H1 (cell line): ENCODE data around the gene RTEL1. TPM values are rescaled to one million over a fixed set of nuclear protein-coding genes. Genes with fewer than 3 reads are reported as not detected.

Experiments used
- CTCF ChIA-PET: fragments of 300-600 bp; sonication (Branson Sonifier 250); formaldehyde crosslinking; loops from one replicate; lab custom pipeline; 2021; ENCODE audit not compliant: partially characterized antibody; lab: Charles Lee
- POLR2A ChIA-PET: fragments of 300-600 bp; sonication (Branson Sonifier 250); formaldehyde crosslinking; loops from one replicate; lab custom pipeline; 2021; ENCODE audit warnings: inconsistent platforms; ENCODE audit not compliant: partially characterized antibody; lab: Charles Lee
- DNase-seq, 2 experiments: peaks; one replicate each; pipeline versions ENCODE4 v3.0.0 to v3.0.0-alpha.2; 2010 to 2022; ENCODE audit warnings: low spot score in 2 of 2, low read depth in 1 of 2, mixed read lengths in 1 of 2
- FAIRE-seq: peaks from 2 replicates; lab custom pipeline; 2011; peaks lifted over from hg19 to GRCh38; lab: Jason Lieb, UNC
- H2AFZ ChIP-seq: 2 replicates; pipeline ENCODE4 v1.8.1; 2012; ENCODE audit warnings: low read length, inconsistent platforms
- H2AK5ac ChIP-seq: 2 replicates; pipeline ENCODE4 v1.6.1; 2013; ENCODE audit warnings: low read depth, low read length
- H2BK120ac ChIP-seq: replicated peaks from 2 replicates; pipeline ENCODE3; 2013; ENCODE audit warnings: low read depth, low read length, inconsistent platforms
- H2BK12ac ChIP-seq: 2 replicates; pipeline ENCODE4 v1.6.1; 2013; ENCODE audit warnings: low read depth, low read length
- H2BK15ac ChIP-seq: 2 replicates; pipeline ENCODE4 v1.6.1; 2013; ENCODE audit warnings: low read length
- H2BK20ac ChIP-seq: 2 replicates; pipeline ENCODE4 v1.6.1; 2013; ENCODE audit warnings: low read length
- H2BK5ac ChIP-seq: 2 replicates; pipeline ENCODE4 v1.6.1; 2013; ENCODE audit warnings: low read depth, low read length
- H3K14ac ChIP-seq: 2 replicates; pipeline ENCODE4 v1.6.1; 2013; ENCODE audit warnings: inconsistent platforms; ENCODE audit not compliant: insufficient read length
- H3K18ac ChIP-seq: 2 replicates; pipeline ENCODE4 v1.6.1; 2013; ENCODE audit warnings: low read length; ENCODE audit errors: extremely low read depth
- H3K23ac ChIP-seq: 2 replicates; pipeline ENCODE4 v1.6.1; 2013; ENCODE audit warnings: inconsistent platforms; ENCODE audit not compliant: insufficient read length
- H3K23me2 ChIP-seq: 2 replicates; pipeline ENCODE4 v1.6.1; 2013; ENCODE audit warnings: low read depth, low read length
- H3K27ac ChIP-seq: 2 replicates; pipeline ENCODE4 v1.6.1; 2011; ENCODE audit warnings: low read depth, low read length, inconsistent platforms
- H3K27me3 ChIP-seq, 4 experiments: replicated peaks in 1 of 4; 1 replicate in 1 of 4; 2 replicates in 3 of 4; pipeline versions ENCODE4 v1.6.1 to v1.8.1; 2011 to 2013; ENCODE audit warnings: low read length in 3 of 4, mild to moderate bottlenecking in 3 of 4, inconsistent platforms in 2 of 4, mixed read lengths in 2 of 4, moderate library complexity in 1 of 4; ENCODE audit not compliant: control insufficient read depth in 3 of 4, insufficient read depth in 3 of 4; ENCODE audit errors: extremely low read depth in 1 of 4
- H3K36me3 ChIP-seq, 4 experiments: 2 replicates each; pipeline versions ENCODE4 v1.6.1 to v1.8.1; 2011 to 2013; ENCODE audit warnings: mild to moderate bottlenecking in 4 of 4, low read length in 3 of 4, moderate library complexity in 2 of 4, control low read depth in 1 of 4, inconsistent platforms in 1 of 4; ENCODE audit not compliant: insufficient read depth in 4 of 4, control insufficient read depth in 2 of 4
- H3K4ac ChIP-seq: replicated peaks from 2 replicates; pipeline ENCODE3; 2013; ENCODE audit warnings: low read length, low read depth, mixed read lengths, inconsistent platforms; ENCODE audit not compliant: insufficient read length
- H3K4me1 ChIP-seq, 4 experiments: replicated peaks in 1 of 4; 1 replicate in 1 of 4; 2 replicates in 3 of 4; pipeline versions ENCODE4 v1.6.1 to v1.8.1; 2011 to 2013; ENCODE audit warnings: low read length in 3 of 4, inconsistent platforms in 2 of 4, mixed read lengths in 1 of 4; ENCODE audit not compliant: insufficient read depth in 4 of 4, control insufficient read depth in 3 of 4
- H3K4me2 ChIP-seq, 2 experiments: 2 replicates each; pipeline versions ENCODE4 v1.6.1 to v1.8.1; 2011 to 2013; ENCODE audit warnings: low read depth in 2 of 2, low read length in 2 of 2, control low read depth in 1 of 2, inconsistent platforms in 1 of 2, mild to moderate bottlenecking in 1 of 2; ENCODE audit not compliant: insufficient read depth in 1 of 2
- H3K4me3 ChIP-seq, 4 experiments: fragments of 200-600, 300-600 bp in 1 of 4; sonication (generic), shearing (Covaris generic), sonication (Bioruptor Twin) in 1 of 4; 2 replicates each; pipeline versions ENCODE4 v1.5.1 to v1.8.1; 2011 to 2016; ENCODE audit warnings: low read length in 4 of 4, low read depth in 3 of 4, control low read depth in 2 of 4, inconsistent platforms in 2 of 4, mild to moderate bottlenecking in 2 of 4, mixed read lengths in 1 of 4, moderate library complexity in 1 of 4; ENCODE audit not compliant: insufficient read depth in 2 of 4; ENCODE audit errors: extremely low read depth in 1 of 4
- H3K56ac ChIP-seq: replicated peaks from 2 replicates; pipeline ENCODE3; 2013; ENCODE audit warnings: low read depth, mild to moderate bottlenecking, mixed read lengths, low read length, inconsistent platforms; ENCODE audit not compliant: insufficient read length
- H3K79me1 ChIP-seq: 2 replicates; pipeline ENCODE4 v1.6.1; 2013; ENCODE audit warnings: low read depth, low read length, control low read depth
- H3K79me2 ChIP-seq, 2 experiments: 2 replicates each; pipeline versions ENCODE4 v1.6.1 to v1.8.1; 2012 to 2013; ENCODE audit warnings: low read length in 2 of 2, mild to moderate bottlenecking in 2 of 2, inconsistent platforms in 1 of 2; ENCODE audit not compliant: insufficient read depth in 2 of 2, control insufficient read depth in 1 of 2
- H3K9ac ChIP-seq, 4 experiments: replicated peaks in 1 of 4; 1 replicate in 1 of 4; 2 replicates in 3 of 4; pipeline versions ENCODE4 v1.6.1 to v1.8.1; 2011 to 2013; ENCODE audit warnings: low read depth in 3 of 4, low read length in 3 of 4, control low read depth in 2 of 4, mild to moderate bottlenecking in 2 of 4, moderate library complexity in 2 of 4, inconsistent platforms in 1 of 4; ENCODE audit errors: extremely low read depth in 1 of 4
- H3K9me3 ChIP-seq, 2 experiments: 2 replicates each; pipeline versions ENCODE4 v1.6.1 to v1.8.1; 2012 to 2013; ENCODE audit warnings: mild to moderate bottlenecking in 2 of 2, moderate library complexity in 2 of 2, control low read depth in 1 of 2, inconsistent platforms in 1 of 2, low read depth in 1 of 2, low read length in 1 of 2, mixed read lengths in 1 of 2; ENCODE audit not compliant: insufficient read depth in 2 of 2
- H4K20me1 ChIP-seq, 2 experiments: replicated peaks in 1 of 2; 2 replicates each; pipeline versions ENCODE3 to v1.8.1; 2011 to 2013; ENCODE audit warnings: inconsistent platforms in 2 of 2, low read length in 2 of 2, mild to moderate bottlenecking in 1 of 2; ENCODE audit not compliant: insufficient read depth in 2 of 2, control insufficient read depth in 1 of 2
- H4K5ac ChIP-seq: 2 replicates; pipeline ENCODE4 v1.6.1; 2013; ENCODE audit warnings: low read length, low read depth, mixed read lengths, inconsistent platforms; ENCODE audit not compliant: insufficient read length
- H4K8ac ChIP-seq: 2 replicates; pipeline ENCODE4 v1.8.0; 2013; ENCODE audit warnings: mild to moderate bottlenecking, moderate library complexity, low read length, inconsistent platforms; ENCODE audit not compliant: insufficient read depth; ENCODE audit errors: extremely low read depth
- H4K91ac ChIP-seq: replicated peaks from 2 replicates; pipeline ENCODE3; 2013; ENCODE audit warnings: low read length, mixed read lengths, inconsistent platforms; ENCODE audit not compliant: insufficient read length
- EZH2 ChIP-seq: fragments of 200-600 bp; sonication (generic); IDR thresholded peaks from 2 replicates; pipeline ENCODE4 v1.7.1; 2012; ENCODE audit warnings: low read depth, mild to moderate bottlenecking, moderate library complexity, low read length, inconsistent platforms; ENCODE audit not compliant: severe bottlenecking
- TAF7 ChIP-seq: optimal IDR thresholded peaks from 2 replicates; pipeline ENCODE3; 2011; ENCODE audit warnings: low read depth, mild to moderate bottlenecking, inconsistent platforms, low read length, moderate library complexity, borderline replicate concordance
- WGBS, 2 experiments: shearing (Covaris generic) in 1 of 2; methylation state at CpG; one replicate each; pipeline versions ENCODE4 v1.1.6 to v1.1.7; 2013 to 2015; ENCODE audit warnings: low lambda C conversion rate in 2 of 2, mixed read lengths in 2 of 2, inconsistent platforms in 1 of 2, low coverage in 1 of 2, missing lambda C conversion rate in 1 of 2; ENCODE audit not compliant: insufficient replicate concordance in 2 of 2, insufficient coverage in 1 of 2, insufficient read length in 1 of 2; ENCODE audit errors: extremely low coverage in 1 of 2, missing lambda C conversion rate in 1 of 2; 5-methylcytosine and 5-hydroxymethylcytosine counted together
- polyA plus RNA-seq, 7 experiments: library from polyadenylated mRNA; depleted of rRNA in 3 of 7; stranded (reverse) in 5 of 7; unstranded in 2 of 7; fragments of >200 nt in 5 of 7; fragments of 200-250 nt in 2 of 7; gene quantifications; 1 replicate in 5 of 7; 2 replicates in 1 of 7; 4 replicates in 1 of 7; pipeline versions ENCODE4 v1.2.1 to v1.2.3, GENCODE V29; 2011 to 2013; ENCODE audit warnings: missing spikeins in 2 of 7, mixed read lengths in 2 of 7
- total RNA-seq: library from RNA; stranded (reverse); fragmentation: NEBNext Ultra II Directional; extraction: Animal tissue kit (Norgen Biotek cat#: 25700); gene quantifications from 2 replicates; pipeline ENCODE4 v1.2.1, GENCODE V29; 2021

Gene RTEL1
- total and polyA plus RNA-seq, 2 of the 8 experiments (the other 6 are each of a cell fraction or from before 2014, with no cell fraction given) = 16.2 to 37.1 TPM

- H3K4me2 ChIP-seq = no peak overlapping the region
- H2AK5ac ChIP-seq = no peak overlapping the region
- H3K27ac ChIP-seq = no peak overlapping the region
- H3K23ac ChIP-seq = no peak overlapping the region
- no peak overlapping the region for H4K8ac ChIP-seq
- H4K5ac ChIP-seq = no peak overlapping the region
- no peak overlapping the region for H2AFZ ChIP-seq
- H2BK15ac ChIP-seq = no peak overlapping the region
- H2BK120ac ChIP-seq = no peak overlapping the region
- ChIA-PET CTCF (interaction anchor here (1.1 kb wide), 1 partner anchor 10 kb away, joined by 3 read pairs; no protein-coding TSS in a partner anchor), POLR2A (no interaction called here)
- FAIRE-seq (no peak), DNase-seq (no peak)
- H2BK5ac ChIP-seq = no peak overlapping the region
- H3K56ac ChIP-seq = no peak overlapping the region
- H2BK12ac ChIP-seq = no peak overlapping the region
- H3K9me3 ChIP-seq = no peaks in the 10 kb centered on the region
- whole genome bisulfite sequencing, 2 experiments = 93% methylated on average over 18 of the region's 20 CpGs; no CpG with 5 or more reads in 1 of the 2 experiments
- no peak overlapping the region for H3K4ac ChIP-seq
- H4K20me1 ChIP-seq = no peaks in the 10 kb centered on the region
- H2BK20ac ChIP-seq = no peak overlapping the region
- H3K36me3 ChIP-seq = peaks cover 2 to 16% (median 4%) of the 10 kb centered on the region in 4 experiments; a peak in 3 of 8 replicates
- no peaks in the 10 kb centered on the region for H3K4me1 ChIP-seq
- no peak overlapping the region for H4K91ac ChIP-seq
- no peak overlapping the region for H3K9ac ChIP-seq
- H3K14ac ChIP-seq = no peak overlapping the region
- H3K79me2 ChIP-seq = no peaks in the 10 kb centered on the region
- no peaks in the 10 kb centered on the region for H3K27me3 ChIP-seq
- H3K4me3 ChIP-seq = no peak overlapping the region
- H3K79me1 ChIP-seq = no peaks in the 10 kb centered on the region
- no peaks in the 10 kb centered on the region; the same call in 1 of the 2 replicates for H3K23me2 ChIP-seq
- H3K18ac ChIP-seq = no peak overlapping the region
- no peak for TF ChIP-seq TAF7
- no peak for TF ChIP-seq EZH2
Observed at GRCh38 chr20:63675681-63676368, 17.7 kb downstream of the RTEL1 start.
